ENCODE measurements around the gene ESRRA. TPM values are rescaled to one million over a fixed set of nuclear protein-coding genes. Genes with fewer than 3 reads are reported as not detected.
A peak's percentile ranks its signal among the peaks of the same experiment; 100 is the strongest.

Gene ESRRA
- total and polyA plus RNA-seq, 2 of the 13 experiments (the other 11 are each of a cell fraction or from before 2014, with no cell fraction given) = 18.1 to 36.3 TPM

DNA sequence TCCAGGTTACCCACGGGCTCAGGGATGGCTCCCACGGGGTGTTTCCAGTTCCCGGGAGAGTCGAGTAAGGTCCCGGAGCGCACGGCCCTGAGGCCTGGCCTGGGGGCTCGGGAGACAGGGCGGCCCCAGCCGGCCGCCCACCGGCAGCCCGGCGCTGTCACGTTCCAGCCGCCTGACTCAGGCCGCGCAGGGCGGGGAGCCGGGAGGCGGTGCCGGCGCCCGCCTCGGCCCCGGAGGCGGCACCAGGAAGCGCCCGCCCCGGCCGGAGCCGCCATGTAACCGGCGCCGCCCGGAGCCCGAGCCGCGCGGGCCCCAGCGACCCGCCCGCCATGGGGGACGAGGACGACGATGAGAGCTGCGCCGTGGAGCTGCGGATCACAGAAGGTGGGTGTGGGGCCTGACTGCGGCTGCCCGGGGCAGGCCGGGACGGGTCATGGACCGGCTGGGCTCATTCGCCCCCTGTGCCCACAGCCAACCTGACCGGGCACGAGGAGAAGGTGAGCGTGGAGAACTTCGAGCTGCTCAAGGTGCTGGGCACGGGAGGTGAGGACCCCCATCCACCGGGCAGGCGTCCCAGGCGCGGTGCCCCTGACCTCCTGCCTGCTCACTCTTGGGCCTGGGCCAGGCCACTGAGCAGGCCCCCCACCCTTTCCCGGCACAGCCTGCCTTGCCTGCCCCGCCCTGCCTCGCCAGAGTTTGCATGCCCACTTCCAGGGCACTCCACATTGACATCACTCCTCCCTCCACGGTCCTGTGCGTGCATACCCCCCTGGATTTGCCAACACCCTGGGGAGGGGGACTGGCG is 53.8 kb downstream of the ESRRA start, which contains the start of gene RPS6KA4 (continued):
- TF ChIP-seq ZNF687 (CRISPR knock-in tag; IDR thresholded peaks at IDR 0.05) = peak; percentile 20
- 0 out of 2 replicates have a peak, but pooled peaks have one; percentile 71 for TF ChIP-seq NFE2L1 (CRISPR knock-in tag; IDR thresholded peaks at IDR 0.05; ENCODE audit: borderline replicate concordance)
- TF ChIP-seq ZNF383 (CRISPR knock-in tag; IDR thresholded peaks at IDR 0.05; ENCODE audit: borderline replicate concordance) = no peak
- peak; percentile 74; the same call in 1 of the 2 replicates for TF ChIP-seq SMAD9 (CRISPR knock-in tag; IDR thresholded peaks at IDR 0.05)
- TF ChIP-seq ZNF556 (CRISPR knock-in tag; IDR thresholded peaks at IDR 0.05; ENCODE audit: borderline replicate concordance) = no peak
- TF ChIP-seq, protein P1, sequence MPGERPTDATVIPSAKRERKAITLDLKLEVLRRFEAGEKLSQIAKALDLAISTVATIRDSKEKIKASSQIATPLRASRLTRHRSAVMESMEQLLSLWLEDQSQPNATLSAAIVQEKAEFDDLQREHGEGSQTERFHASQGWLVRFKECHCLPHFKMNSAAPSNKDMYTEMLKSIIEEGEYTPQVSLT (CRISPR knock-in tag; IDR thresholded peaks at IDR 0.05; ENCODE audit: borderline replicate concordance, low read depth) = no peak
- no peak for TF ChIP-seq ZNF263 (CRISPR knock-in tag; IDR thresholded peaks at IDR 0.05)
- TF ChIP-seq ZFP91 (CRISPR knock-in tag; IDR thresholded peaks at IDR 0.05; ENCODE audit: borderline replicate concordance) = no peak; the same call in 1 of the 2 replicates
- no peak for TF ChIP-seq HDAC6 (IDR thresholded peaks at IDR 0.05; ENCODE audit: low read depth, low read length)
- peak; percentile 24; the same call in 1 of the 2 replicates for TF ChIP-seq SP5 (CRISPR knock-in tag; IDR thresholded peaks at IDR 0.05; ENCODE audit: borderline replicate concordance, low read depth)
- TF ChIP-seq SKI (IDR thresholded peaks at IDR 0.05; ENCODE audit: partially characterized antibody) = peak; percentile 27
- peak; percentile 82 for TF ChIP-seq PHF8 (CRISPR knock-in tag; IDR thresholded peaks at IDR 0.05)
- no peak for TF ChIP-seq ZSCAN9 (CRISPR knock-in tag; IDR thresholded peaks at IDR 0.05; ENCODE audit: borderline replicate concordance)
- peak; percentile 40; the same call in 1 of the 2 replicates for TF ChIP-seq ZNF768 (CRISPR knock-in tag; IDR thresholded peaks at IDR 0.05)
- TF ChIP-seq POLR2G (IDR thresholded peaks at IDR 0.05; ENCODE audit: low read depth, low read length) = peak; percentile 64
- TF ChIP-seq PBX3 (CRISPR knock-in tag; IDR thresholded peaks at IDR 0.05; ENCODE audit: borderline replicate concordance) = no peak
- 0 out of 2 replicates have a peak, but pooled peaks have one; percentile 33 for TF ChIP-seq POLR2AphosphoS5 (IDR thresholded peaks at IDR 0.05; ENCODE audit: low read depth, low read length)
- TF ChIP-seq ZIK1 (CRISPR knock-in tag; IDR thresholded peaks at IDR 0.05; ENCODE audit: borderline replicate concordance, low read depth) = peak; percentile 49; the same call in 1 of the 2 replicates
- TF ChIP-seq KLF12 (CRISPR knock-in tag; IDR thresholded peaks at IDR 0.05; ENCODE audit: borderline replicate concordance) = peak; percentile 20; the same call in 1 of the 2 replicates
- peak; percentile 14; the same call in 1 of the 2 replicates for TF ChIP-seq RAD21 (CRISPR knock-in tag; IDR thresholded peaks at IDR 0.05)
- TF ChIP-seq ZFX (CRISPR knock-in tag; IDR thresholded peaks at IDR 0.05; ENCODE audit: low read depth) = peak; percentile 55
- TF ChIP-seq ZNF670 (CRISPR knock-in tag; IDR thresholded peaks at IDR 0.05; ENCODE audit: borderline replicate concordance) = no peak
